T47D (cell line): ENCODE measurements around the gene ERG.

Experiments
- DNase-seq, 2 experiments: peaks; one replicate each; pipeline versions ENCODE4 v3.0.0 to v3.0.0-alpha.2; 2011 to 2012; ENCODE audit warnings: low read depth in 1 of 2, low spot score in 1 of 2
- JUND ChIP-seq: IDR thresholded peaks from 2 replicates; pipeline ENCODE4 v1.6.1; 2012; ENCODE audit warnings: low read depth
- in situ Hi-C: cut with HindIII; loops from 2 replicates; pipeline ENCODE4 v1.10.0; 2016; ENCODE audit warnings: low sequenced_read_pairs, low pct_unique_long_range_greater_than_20kb

The ERG gene

GRCh38 chr21:38478782-38479181 lies 19.5 kb downstream of the ERG start:
- no peak for DNase-seq
- TF ChIP-seq JUND, result no peak
- in situ Hi-C loops, result no loop called here

- no peak for DNase-seq
- in situ Hi-C loops, result no loop called here
- TF ChIP-seq JUND, result no peak
These were observed 21.1 kb downstream of the ERG start for GRCh38 chr21:38477226-38477625.

GRCh38 chr21:38476385-38476784 lies 21.9 kb downstream of the ERG start:
- no peak for TF ChIP-seq JUND
- DNase-seq, result no peak
- in situ Hi-C loops, result no loop called here

- no peak for TF ChIP-seq JUND
- no peak for DNase-seq
- in situ Hi-C loops, result no loop called here
These were observed 22.8 kb downstream of the ERG start for GRCh38 chr21:38475519-38475918.

- no peak for TF ChIP-seq JUND
- DNase-seq, result no peak
- in situ Hi-C loops, result no loop called here
These were observed 23.5 kb downstream of the ERG start for GRCh38 chr21:38474796-38475195.

- in situ Hi-C loops, result no loop called here
- no peak for TF ChIP-seq JUND
- no peak for DNase-seq
These were observed 24.2 kb downstream of the ERG start for GRCh38 chr21:38474124-38474523.

- DNase-seq, result no peak
- no peak for TF ChIP-seq JUND
- in situ Hi-C loops, result no loop called here
These were observed 25.7 kb downstream of the ERG start for GRCh38 chr21:38472412-38473108.

GRCh38 chr21:38471766-38472165 lies 26.5 kb downstream of the ERG start:
- DNase-seq, result no peak
- in situ Hi-C loops, result no loop called here
- no peak for TF ChIP-seq JUND

GRCh38 chr21:38470755-38471154 lies 27.5 kb downstream of the ERG start:
- in situ Hi-C loops, result no loop called here
- TF ChIP-seq JUND, result no peak
- no peak for DNase-seq

- no peak for TF ChIP-seq JUND
- in situ Hi-C loops, result no loop called here
- no peak for DNase-seq
These were observed 28.6 kb downstream of the ERG start for GRCh38 chr21:38469642-38470041.

GRCh38 chr21:38468989-38469388 lies 29.3 kb downstream of the ERG start:
- no peak for DNase-seq
- in situ Hi-C loops, result no loop called here
- TF ChIP-seq JUND, result no peak

GRCh38 chr21:38467911-38468310 lies 30.4 kb downstream of the ERG start:
- TF ChIP-seq JUND, result no peak
- DNase-seq, result no peak
- in situ Hi-C loops, result no loop called here

GRCh38 chr21:38467374-38467773 lies 30.9 kb downstream of the ERG start:
- in situ Hi-C loops, result no loop called here
- TF ChIP-seq JUND, result no peak
- no peak for DNase-seq

GRCh38 chr21:38460171-38460742 lies 38.0 kb downstream of the ERG start:
- in situ Hi-C loops, result no loop called here
- TF ChIP-seq JUND, result no peak
- DNase-seq, result no peak
